Measurements from ENCODE around the gene TADA2B. TPM values are rescaled to one million over a fixed set of nuclear protein-coding genes. Genes with fewer than 3 reads are reported as not detected.

Gene TADA2B
- total RNA-seq, 1 donor, result 16.0 TPM

DNA sequence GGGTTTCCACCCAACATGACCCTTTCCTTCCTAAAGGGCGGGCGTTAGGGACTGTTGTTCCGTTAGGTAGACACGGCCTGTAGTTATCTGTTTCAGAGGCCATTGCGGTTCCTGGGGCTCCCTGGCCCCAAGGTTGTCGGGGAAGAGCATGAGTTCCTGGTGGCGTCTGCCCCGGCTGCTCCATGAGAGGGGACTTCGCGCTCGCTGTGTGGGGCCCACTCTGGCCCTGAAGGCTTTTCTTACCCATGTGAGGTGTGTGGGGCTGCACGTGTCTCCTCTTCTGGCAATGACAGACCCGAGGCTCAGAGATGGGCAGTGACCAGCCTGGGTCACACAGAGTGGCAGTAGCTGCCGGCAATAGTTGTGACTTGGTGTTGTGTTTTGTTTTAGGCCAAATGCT, 9.1 kb downstream of the TADA2B start:
- H3K4me3 ChIP-seq (ENCODE audit: low read depth, low read length), result no peak overlapping the region
- no peak for DNase-seq (ENCODE audit: low read depth)
- no peak for TF ChIP-seq CTCF (IDR thresholded peaks at IDR 0.05; ENCODE audit: insufficient read depth, low read depth, low read length)

- DNase-seq (ENCODE audit: low read depth), result no peak
- no peak overlapping the region for H3K4me3 ChIP-seq (ENCODE audit: low read depth, low read length)
- no peak for TF ChIP-seq CTCF (IDR thresholded peaks at IDR 0.05; ENCODE audit: insufficient read depth, low read depth, low read length)
Observed at GRCh38 chr4:7052923-7053715, 9.9 kb downstream of the TADA2B start.

- DNase-seq (ENCODE audit: low read depth), result no peak
- TF ChIP-seq CTCF (IDR thresholded peaks at IDR 0.05; ENCODE audit: insufficient read depth, low read depth, low read length), result no peak
- H3K4me3 ChIP-seq (ENCODE audit: low read depth, low read length), result no peak overlapping the region
Observed at GRCh38 chr4:7054106-7054880, 11.1 kb downstream of the TADA2B start.

DNA sequence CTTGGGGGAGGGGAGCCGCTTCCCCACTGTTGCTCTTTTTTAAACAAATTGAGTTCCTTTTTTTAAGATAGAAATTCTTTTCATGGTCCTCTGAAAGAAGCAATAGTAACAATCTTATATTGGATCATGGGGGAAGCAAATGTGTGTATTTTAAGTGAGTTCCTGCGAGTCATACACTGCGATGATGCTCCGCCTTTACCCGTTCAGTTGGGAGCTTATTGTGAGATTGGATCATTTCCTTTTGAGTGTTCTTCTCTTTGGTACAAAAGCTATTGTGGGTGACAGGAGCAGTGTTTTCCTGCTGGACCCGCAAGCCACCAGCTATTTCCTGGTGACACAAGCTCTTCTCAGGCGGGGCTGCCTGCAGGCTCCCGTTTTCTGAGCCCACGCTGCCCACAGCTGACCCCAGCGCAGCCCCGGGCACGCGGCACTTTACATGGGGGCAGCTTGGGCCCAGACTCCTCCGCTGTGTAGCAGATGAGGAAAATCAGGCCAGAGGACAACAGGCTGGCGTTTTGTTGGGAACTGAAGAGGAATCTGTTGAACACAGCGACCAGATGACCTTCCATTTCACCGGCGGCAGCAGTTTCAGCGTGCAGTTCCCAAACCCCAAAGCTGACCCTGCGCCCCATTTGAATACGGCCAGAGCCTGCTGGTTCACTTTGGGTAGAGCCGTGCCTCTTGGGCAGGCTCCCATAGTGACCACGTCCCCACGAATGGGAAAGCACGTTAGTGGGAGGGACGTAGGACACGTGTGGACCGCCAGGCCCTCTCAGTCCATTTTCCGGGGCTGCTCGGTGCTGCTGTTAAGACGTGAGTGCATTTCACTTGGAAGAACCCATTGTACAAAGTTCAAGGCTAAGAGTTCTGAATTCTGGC, 12.2 kb downstream of the TADA2B start:
- no peak overlapping the region for H3K4me3 ChIP-seq (ENCODE audit: low read depth, low read length)
- no peak for DNase-seq (ENCODE audit: low read depth)
- no peak for TF ChIP-seq CTCF (IDR thresholded peaks at IDR 0.05; ENCODE audit: insufficient read depth, low read depth, low read length)

- no peak for DNase-seq (ENCODE audit: low read depth)
- H3K4me3 ChIP-seq (ENCODE audit: low read depth, low read length), result no peak overlapping the region
- no peak for TF ChIP-seq CTCF (IDR thresholded peaks at IDR 0.05; ENCODE audit: insufficient read depth, low read depth, low read length)
Observed at GRCh38 chr4:7055990-7056325, 12.8 kb downstream of the TADA2B start.

- no peak for TF ChIP-seq CTCF (IDR thresholded peaks at IDR 0.05; ENCODE audit: insufficient read depth, low read depth, low read length)
- no peak overlapping the region for H3K4me3 ChIP-seq (ENCODE audit: low read depth, low read length)
- DNase-seq (ENCODE audit: low read depth), result no peak
Observed at GRCh38 chr4:7058792-7059191, 15.6 kb downstream of the TADA2B start.
